ENCODE measurements around the gene ATP5F1D.

- no peak for TF ChIP-seq CTCF (IDR thresholded peaks at IDR 0.05; ENCODE audit: extremely low read depth in 1 of 2, insufficient read depth in 1 of 2, low read depth in 1 of 2, low read length in 2 of 2)
- TF ChIP-seq MYC (IDR thresholded peaks at IDR 0.05; ENCODE audit: low read depth, low read length) = no peak
- no peak for TF ChIP-seq POLR2AphosphoS5 (IDR thresholded peaks at IDR 0.05; ENCODE audit: insufficient read depth, low read depth, low read length)
- TF ChIP-seq EZH2 (IDR thresholded peaks at IDR 0.05; ENCODE audit: borderline replicate concordance, low read depth, low read length, severe bottlenecking) = no peak
- TF ChIP-seq POLR2A (IDR thresholded peaks at IDR 0.05; ENCODE audit: low read depth, low read length) = no peak
- TF ChIP-seq JUN (IDR thresholded peaks at IDR 0.05; ENCODE audit: borderline replicate concordance, insufficient read depth, insufficient read length, low read depth) = no peak
These were observed 16.1 kb downstream of the ATP5F1D start for GRCh38 chr19:1257475-1258162.

All from endothelial cell of umbilical vein (primary cell).